HK-2 (cell line): ENCODE results near the gene CCDC51.

ENCODE experiments used
- DNase-seq: peaks from one replicate; pipeline ENCODE4 v3.0.0-alpha.2; 2018; ENCODE audit not compliant: unreplicated experiment

Gene CCDC51

GRCh38 chr3:48420561-48420960 is 19.4 kb downstream of the CCDC51 start:
- no peak for DNase-seq

- DNase-seq = no peak
Observed at GRCh38 chr3:48419597-48419996, 20.3 kb downstream of the CCDC51 start.

GRCh38 chr3:48419149-48419548 is 20.8 kb downstream of the CCDC51 start:
- no peak for DNase-seq

GRCh38 chr3:48418651-48419050 is 21.3 kb downstream of the CCDC51 start:
- no peak for DNase-seq

GRCh38 chr3:48418140-48418539 is 21.8 kb downstream of the CCDC51 start:
- no peak for DNase-seq

GRCh38 chr3:48417529-48418108 is 22.3 kb downstream of the CCDC51 start:
- no peak for DNase-seq

GRCh38 chr3:48416546-48416945 is 23.4 kb downstream of the CCDC51 start:
- DNase-seq = no peak

- no peak for DNase-seq
Observed at GRCh38 chr3:48416091-48416505, 23.8 kb downstream of the CCDC51 start.

- DNase-seq = no peak
Observed at GRCh38 chr3:48415251-48415953, 24.5 kb downstream of the CCDC51 start.

- DNase-seq = no peak
Observed at GRCh38 chr3:48414376-48415250, 25.3 kb downstream of the CCDC51 start.

- no peak for DNase-seq
Observed at GRCh38 chr3:48413611-48414010, 26.3 kb downstream of the CCDC51 start.

- no peak for DNase-seq
Observed at GRCh38 chr3:48413086-48413485, 26.8 kb downstream of the CCDC51 start.

GRCh38 chr3:48412375-48413001 is 27.4 kb downstream of the CCDC51 start:
- DNase-seq = no peak

GRCh38 chr3:48411606-48412374 is 28.1 kb downstream of the CCDC51 start:
- DNase-seq = no peak

GRCh38 chr3:48411041-48411588 is 28.8 kb downstream of the CCDC51 start:
- no peak for DNase-seq

GRCh38 chr3:48410205-48411040 is 29.5 kb downstream of the CCDC51 start:
- no peak for DNase-seq

- no peak for DNase-seq
Observed at GRCh38 chr3:48409291-48410201, 30.4 kb downstream of the CCDC51 start.

GRCh38 chr3:48408823-48409281 is 31.1 kb downstream of the CCDC51 start:
- DNase-seq = no peak

- DNase-seq = no peak
Observed at GRCh38 chr3:48407542-48408099, 32.3 kb downstream of the CCDC51 start.
